ENCODE measurements around the gene C1QTNF12.
A peak's percentile ranks its signal among the peaks of the same experiment; 100 is the strongest.

C1QTNF12 gene

DNA sequence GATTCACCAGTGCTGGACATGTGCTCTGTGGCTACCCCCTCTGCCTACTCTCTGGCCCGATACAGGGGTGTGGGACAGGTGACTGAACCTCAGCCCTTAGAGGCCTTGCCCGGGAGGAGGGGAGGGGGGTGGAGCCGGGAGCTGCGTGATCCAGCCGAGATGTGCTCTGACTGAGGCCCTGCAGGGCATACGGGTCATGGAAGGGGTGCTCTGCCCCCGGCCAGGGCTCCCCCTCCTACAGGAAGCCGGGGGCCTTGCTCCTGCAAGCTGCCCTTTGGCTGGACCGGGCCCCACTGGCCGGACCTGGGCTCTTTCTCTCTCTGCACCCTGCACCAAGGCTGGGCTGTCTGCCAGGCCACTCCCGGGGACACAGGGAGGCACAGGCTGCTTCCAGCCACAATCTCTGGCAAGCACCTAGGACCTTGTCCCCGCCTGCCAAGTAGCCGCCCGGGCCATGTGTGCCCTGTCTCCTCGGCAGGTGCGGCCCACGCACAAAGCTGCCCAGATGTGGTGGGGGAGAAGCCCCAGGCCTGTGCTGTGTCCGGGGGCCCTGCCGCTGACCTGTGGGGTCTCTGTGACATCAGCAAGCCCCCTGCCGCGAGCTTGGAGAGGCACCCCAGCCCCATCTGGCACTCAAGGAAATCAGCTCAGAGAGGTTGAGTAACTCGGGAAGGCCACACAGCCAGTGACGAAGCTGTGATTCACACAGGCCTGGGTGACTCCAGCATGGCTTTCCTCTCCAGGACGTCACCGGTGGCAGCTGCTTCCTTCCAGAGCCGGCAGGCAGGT lies 35.2 kb upstream of the C1QTNF12 start:
- no peak for DNase-seq

DNA sequence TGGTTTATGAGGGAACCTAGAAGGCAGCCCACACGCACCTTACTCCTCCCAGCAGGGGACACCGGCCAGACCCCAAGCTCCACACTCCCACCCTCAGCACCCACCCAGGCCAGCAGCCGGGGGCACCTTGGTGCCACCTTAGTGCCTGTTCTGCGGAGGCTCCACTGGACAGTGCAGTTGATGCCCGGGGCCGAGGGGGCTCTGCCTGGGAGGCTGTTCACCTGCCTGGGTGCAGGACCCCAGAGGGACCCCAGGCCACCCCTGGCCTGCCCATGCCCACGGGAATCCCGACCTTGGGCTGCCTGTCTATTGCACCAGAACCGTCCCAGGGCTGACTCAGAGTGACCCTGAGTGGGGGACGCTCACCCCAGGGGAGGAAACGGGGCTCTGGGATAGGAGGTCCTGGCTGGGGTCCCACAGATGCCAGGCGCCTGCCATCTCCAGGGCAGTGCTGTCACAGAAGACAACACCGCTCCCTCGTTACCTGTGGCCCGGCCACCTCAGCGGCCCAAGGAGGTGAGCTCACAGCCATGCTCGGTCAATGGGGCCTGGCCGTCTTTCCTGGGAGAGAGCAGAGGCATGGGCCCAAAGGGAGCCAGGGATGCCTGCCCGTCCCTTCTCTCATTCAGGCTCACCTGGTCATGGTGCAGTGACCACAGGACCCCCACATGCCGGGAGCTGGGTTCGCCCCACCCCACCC lies 34.4 kb upstream of the C1QTNF12 start:
- DNase-seq: no peak

DNA sequence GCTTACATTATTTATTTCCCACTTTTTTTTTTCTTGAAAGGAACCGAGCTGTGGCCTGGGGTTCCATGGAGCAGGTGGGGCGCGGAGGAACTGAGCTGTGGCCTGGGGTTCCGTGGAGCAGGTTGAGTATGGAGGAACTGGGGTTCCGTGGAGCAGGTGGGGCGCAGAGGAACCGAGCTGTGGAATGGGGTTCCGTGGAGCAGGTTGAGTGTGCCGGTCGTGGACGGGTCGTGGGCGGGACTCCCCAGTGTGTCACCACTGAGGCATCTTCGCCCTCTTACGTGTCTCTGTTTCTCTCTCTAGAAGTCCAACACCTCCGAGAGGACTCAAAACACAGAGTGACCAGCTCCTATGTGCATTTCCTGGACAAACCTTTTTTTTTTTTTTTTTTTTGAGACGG lies 32.5 kb upstream of the C1QTNF12 start:
- DNase-seq: no peak

DNA sequence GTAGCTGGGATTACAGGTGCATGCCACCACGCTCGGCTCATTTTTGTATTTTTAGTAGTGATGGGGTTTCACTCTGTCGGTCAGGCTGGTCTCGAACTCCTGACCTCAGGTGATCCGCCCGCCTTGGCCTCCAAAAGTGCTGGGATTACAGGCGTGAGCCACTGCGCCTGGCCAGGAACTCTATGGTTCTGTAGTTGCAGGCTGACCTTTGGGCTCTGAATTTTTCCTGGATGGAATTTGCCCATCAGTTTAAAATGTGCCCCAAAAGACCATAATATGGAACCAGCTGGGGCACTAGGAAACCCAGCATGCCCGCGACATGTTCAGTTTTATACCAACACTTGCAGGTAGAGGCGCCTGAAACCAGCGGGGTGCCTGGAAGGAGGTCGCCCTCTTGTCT lies 32.1 kb upstream of the C1QTNF12 start:
- DNase-seq: no peak

DNA sequence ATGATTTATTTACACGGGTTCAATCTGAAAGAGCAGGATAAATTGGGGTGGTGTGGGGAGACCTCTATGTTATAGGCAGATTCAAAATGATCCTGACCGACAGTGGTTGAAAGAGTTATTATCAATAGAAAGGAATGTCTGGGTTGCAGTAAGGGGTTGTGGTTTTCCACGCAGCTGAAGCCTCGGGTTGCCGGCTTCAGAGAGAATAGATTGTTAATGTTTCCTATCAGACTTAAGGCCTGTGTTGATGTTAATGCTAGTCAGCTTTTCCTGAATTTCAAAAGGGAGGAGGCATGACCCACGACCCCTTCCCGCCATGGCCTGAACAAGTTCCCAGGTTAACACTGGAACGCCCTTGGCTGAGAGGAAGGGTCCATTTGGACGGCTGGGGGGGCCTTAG lies 29.3 kb upstream of the C1QTNF12 start:
- no peak for DNase-seq

DNA sequence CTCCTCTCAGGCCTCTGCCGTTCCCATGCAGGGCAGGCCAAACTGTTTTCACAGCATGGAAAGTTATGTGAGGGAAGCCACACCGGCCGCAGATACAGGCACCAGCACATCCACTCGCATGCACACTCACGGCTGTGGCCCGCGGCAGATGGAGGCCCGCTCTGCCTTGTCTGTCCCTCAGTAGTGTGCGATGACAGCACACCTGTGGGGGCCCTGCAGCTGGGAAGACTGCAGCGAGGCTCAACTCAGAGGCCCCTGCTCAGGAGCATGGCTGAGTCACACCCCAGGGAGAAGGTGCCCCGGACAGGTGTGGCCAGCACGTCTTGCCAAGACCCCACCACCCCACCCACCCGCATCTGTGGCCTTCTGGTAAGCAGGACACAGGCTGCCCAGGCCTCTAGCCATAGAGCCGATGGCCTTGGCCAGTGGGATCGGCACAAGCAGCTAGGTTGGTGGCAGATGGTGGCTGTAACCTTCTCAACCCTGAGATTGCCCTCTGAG lies 28.5 kb upstream of the C1QTNF12 start:
- no peak for DNase-seq

DNA sequence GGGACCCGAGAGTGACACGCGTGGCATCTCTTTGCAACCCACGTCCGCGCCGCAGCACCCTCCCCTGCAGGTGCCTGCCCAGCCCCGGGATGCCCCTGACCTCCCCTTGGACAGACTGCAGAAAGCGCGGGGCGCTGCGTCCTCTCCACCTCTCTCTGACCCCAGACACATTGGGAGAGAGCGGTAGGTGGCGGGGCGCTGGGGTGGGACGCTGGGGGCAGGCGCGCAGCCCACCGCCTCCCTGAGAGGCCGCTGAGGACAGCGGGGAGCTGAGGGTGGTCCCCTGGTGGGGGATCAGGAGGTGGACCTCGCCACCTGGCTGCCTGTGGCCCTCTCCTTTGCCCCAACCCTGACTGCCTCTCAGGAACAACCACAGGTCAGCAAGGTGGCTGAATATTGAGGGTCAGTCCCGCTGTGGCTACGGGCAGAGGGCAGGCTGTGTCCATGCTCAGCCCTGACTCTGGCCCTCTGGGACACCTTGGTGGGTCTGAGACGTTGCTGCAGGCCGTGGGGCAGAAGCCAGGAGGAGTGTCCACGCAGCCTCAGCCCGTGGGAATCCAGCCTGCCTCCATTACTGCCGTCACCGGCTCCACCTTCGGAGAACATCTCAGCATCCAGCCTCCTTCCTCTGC lies 27.9 kb upstream of the C1QTNF12 start:
- DNase-seq: no peak

DNA sequence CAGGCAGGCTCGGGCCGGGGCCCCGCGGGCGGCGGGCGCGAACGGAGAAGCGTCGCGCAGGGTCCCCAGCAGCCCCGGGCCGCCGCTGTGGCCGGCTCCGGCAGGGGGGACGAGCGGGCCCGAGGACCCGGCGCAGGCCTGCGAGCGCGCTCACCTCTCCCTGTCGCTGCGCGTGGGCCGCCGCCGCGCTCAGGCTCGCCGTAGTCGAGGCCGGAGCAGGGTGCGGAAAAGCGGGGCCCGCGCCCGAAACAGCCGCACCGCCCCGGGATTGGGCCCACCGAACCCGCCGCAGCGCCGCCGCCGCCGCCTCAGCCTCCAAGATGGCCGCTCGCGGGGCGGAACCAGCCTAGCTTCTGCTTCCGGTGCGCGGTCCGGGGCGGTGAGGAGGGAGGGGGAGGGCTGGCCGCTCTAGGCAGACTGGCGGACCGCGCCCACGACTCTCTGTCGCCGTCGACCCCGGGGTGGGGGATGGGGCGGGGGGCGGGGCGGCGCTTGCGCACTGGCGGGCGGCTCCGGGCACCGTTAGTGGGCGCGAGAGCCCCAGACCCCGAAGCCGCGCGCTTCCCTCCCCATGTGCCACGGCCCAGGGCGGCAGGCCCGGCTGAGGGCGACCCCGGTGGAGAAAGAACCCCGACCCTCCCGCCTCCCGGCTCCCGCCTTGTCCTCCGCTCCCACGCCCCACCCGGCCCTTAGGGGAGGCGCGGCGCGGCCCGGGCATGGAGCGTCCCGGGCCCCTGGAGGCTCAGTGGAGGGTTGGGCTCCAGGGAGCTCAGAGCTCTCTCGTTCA lies 27.2 kb upstream of the C1QTNF12 start, which contains the start of gene UBE2J2:
Gene UBE2J2 (minus strand): TSS at position 343 of the 787 bp plus-strand sequence. CDS start 5,862 bp downstream, outside the sequence.
- DNase-seq: peak; percentile 93

DNA sequence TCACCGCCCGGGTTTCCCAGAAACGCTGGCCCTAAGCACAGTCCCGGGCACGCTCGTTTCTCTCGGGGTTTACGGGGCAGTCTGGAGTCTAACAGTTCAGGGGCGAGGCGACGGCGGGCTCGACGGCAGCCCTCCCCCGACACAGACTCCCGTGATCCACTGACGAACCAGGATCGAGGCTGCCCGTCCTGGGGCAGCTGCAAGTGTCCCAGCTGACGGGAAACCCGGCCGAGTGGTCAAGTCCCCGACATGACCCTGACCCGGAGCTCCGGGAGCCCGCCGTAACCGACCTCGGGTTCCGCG lies 26.6 kb upstream of the C1QTNF12 start:
- no peak for DNase-seq

DNA sequence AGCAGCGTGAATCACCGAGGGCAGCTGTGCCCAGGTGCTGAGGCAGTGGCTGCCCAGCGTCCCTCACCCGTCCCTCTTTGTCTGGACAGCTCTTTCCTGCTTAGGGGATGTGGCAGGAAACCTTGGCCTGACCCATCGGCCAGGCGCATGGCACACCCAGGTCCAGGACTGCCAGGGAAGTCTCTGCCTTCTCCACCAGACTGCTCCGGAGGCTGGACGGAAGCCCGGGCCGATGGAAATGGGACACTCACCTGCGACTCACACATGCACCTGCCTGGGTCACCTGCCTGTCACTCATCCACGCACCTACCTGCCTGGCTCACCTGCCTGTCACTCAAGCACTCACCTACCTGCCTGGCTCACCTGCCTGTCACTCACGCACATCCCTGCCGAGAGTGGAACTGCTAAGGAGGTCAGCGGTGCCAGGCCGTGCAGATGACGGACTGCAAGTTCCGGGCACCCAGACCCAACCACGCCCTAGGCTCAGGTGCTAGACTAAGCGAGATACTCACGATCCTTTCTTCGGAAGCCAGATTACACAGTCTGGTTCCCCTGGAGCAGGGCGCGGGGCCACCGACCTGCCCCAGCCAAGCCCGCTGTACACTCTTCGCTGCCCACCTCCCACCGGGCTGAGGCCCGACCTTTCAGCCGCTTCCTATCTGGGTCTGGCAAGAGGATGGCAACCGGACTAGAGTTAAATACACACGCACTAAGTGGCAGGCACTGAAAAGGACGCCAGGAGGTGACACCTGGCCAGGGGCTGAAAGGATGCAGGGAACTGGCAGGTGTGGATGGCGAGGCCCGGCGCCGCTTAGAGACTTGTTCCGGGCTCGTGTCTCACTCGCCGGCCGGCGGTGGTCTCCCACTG lies 26.1 kb upstream of the C1QTNF12 start:
- no peak for DNase-seq

DNA sequence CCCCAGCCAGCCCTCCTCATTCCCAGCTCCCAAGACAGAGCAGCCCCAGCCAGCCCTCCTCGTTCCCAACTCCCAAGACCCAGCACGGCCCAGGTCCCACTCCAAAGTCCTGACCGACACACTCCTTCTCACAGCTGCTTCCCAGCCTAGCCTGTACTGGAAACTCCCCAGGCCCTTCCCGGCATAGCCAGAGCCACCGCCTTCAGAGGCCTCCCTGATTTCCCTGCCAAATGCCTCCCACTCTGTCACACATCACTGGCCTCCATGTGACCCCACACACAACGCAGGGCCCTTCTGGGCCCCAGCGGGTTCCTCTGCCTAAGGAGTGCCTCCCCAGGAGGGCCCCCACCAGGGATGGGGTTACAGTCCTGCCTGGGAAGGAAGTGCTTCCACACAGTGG lies 24.3 kb upstream of the C1QTNF12 start:
- DNase-seq: no peak

DNA sequence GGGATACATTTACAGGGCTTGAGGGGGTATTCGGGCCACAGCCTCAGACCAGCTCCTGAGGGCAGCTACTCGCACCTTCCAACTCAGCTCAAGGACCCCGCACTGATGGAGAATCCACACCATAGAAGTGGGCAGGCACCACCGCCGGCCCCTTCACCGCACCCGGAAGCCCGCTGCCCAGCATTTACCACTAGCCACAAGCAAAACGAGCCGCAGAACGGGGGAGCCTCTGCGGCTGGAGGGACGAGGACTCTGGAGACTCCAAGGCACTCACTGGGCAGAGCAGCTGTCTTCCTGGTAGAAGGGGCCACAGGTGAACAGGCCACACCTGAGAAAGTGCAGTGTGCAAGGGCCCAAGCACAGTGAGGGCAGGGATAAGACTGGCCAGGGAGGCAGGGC lies 21.8 kb upstream of the C1QTNF12 start:
- no peak for DNase-seq

DNA sequence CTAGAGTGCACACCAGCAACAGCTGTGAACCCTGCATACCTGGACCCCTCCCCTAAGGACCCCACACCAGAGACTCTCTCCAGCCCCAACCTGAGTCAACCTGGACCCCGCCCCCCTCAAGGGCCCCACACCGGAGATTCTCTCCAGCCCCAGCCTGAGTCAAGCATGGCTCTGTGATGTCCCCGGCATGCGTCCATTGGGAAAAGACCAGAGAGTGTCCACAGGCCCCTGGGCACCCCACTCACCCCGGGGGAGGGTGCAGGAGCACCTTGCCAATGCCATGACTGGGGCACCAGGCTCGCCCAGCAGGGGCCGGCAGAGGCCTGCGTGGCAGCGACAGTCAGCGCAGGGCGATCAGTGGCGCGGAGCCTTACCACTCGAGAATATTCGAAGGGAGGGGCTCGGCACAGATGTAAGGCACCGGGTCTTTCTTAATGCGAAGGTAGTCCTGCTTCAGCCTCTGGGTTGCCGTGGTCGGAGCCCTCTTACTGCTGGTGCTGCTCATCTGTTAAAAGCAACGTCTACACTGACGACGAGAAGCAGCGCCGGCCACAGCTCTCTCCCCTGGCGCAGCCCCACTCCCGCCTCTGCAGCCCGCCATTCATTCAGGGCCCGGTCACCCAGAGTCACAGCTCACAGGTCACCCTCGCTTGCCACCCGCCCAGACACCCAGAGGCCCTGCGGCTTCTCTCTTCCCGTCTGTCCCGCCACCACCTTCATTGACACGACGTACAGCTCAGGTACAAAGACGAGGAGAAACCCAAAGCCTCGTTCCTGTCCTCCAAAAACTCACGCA lies 21.2 kb upstream of the C1QTNF12 start:
- no peak for DNase-seq

DNA sequence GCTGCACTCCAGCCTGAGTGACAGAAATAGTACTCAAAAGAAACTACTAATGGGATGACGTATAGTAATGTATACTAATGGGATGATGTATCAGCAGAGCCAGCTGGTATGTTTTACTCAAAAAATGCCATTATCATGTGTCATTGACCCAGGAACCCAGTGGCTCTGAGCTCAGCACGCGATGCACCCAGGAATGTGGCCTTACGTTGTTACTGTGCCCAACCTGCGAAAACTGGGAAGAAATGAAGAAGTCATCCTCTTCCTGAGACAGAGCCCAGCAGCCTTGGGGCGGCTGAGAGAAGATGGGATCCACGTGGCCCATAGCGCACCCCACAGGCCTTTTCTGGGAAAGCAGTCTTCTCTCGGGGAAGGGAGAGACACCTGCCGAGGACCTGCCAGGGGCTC lies 18.3 kb upstream of the C1QTNF12 start:
- DNase-seq: no peak

DNA sequence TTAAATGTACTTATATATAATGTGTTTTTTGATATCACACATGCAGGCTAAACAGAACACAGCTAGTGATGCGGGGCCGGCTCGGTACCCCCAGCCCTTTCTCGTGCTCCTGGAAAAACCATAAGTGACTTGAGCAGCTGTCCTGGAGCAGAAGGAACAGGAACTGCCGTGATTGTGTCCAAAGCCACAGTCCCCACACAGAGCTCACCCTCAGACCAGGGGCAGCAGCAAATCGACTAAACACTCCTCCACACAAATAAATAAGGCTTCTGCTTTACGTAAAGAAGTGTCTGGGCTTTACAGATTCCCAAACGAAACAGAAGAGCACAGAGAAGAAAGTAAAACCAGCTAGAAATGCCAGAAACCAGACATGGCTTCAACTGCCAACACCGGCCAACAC lies 17.5 kb upstream of the C1QTNF12 start:
- DNase-seq: no peak

DNA sequence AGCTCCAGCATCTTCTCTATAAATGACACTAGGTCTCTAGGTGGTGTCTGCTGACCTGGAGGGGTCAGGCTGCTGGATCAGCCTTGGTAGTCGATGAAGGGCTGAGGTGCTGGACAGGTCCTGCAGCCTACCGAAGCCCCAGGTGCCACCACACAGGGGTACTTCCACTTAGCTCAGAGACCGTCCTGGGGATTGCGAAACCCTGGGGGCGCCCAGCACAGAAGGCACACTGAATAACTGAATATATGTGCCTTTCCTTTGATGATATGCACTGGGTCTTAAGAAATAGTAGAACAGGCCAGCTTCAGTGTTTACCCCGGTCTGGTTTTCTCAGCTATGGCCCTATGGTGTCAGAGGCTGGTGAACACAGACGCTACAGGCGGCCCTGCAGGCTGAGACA lies 16.2 kb upstream of the C1QTNF12 start:
- no peak for DNase-seq

DNA sequence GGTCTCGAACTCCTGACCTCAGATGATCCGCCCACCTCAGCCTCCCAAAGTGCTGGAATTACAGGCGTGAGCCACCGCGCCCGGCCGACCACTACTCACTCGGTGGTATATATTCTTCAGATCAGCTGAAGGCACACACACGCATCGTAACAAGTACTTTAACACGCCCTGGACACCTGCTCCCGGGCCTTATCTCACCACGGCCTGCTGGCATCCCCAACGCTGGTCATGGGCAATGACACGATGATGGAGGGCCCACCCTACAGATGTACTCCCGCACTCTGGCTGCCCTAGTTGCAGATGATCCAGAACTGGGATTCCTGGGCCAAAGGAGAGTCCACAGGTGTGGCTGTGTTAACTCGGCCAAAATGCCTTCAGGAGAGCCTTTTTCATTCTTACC lies 15.5 kb upstream of the C1QTNF12 start:
- no peak for DNase-seq

DNA sequence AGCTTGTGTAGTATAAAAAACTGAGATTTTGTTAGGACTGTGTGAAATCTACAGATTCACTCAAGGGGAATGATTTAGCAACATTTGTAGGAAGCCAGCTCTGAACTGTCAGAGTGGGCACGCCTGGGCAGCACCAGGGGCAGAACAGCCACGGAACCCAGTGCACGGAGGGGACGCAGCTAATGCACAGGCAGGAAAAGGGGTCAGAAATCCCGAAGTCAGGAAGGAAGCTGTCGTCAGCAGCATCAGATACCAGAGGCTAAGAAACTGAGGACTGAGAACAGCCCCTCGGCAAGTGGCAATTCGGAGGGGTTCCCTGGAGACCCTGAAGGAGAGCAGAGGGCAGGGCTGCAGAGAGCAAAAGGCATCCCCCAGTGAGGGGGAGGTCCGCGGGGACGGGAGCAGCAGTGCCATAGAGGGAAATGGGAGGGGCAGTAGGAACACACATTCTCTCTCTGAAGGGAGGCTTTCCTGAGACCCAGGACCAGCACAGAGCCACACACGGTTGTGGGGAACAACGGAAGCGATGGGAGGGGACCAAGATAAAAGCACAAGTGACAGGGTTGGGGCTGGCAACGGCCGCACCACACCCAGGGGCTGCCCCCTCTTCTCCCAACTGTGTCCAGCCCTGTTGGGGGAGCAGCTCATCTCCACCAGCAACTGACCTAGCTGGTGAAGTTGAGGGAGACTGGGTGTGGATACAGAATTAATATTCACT lies 14.5 kb upstream of the C1QTNF12 start:
- no peak for DNase-seq

DNA sequence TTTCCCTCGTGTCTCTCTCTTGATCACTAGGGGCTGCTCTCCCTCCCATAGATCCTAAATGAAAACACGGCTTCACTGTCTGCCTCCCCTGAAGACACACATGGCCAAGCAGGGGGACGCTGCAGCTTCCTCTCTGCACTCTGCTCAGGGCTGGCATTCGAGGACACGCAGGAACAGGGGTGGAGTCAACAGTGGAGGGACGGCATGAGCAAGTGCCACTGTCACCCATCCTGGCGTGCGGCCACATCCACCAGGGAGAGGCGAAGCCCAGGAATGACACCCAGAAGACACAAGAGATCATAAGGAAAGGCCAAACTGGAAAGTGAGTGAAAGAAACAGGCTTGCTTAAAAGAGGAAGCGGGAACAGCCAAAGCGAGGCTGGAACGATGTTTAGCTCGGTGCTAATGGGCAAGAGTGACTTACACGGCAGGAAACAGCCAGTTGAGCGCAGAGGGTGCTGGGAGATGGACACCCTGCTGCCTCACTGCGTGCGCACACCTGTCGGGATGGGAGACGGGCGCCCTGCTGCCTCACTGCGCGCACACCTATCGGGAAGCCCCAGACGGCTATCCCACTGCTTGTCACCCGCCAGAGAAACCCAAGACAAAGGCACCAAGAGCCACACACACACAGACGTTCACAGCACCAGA lies 13.6 kb upstream of the C1QTNF12 start:
- DNase-seq: no peak

DNA sequence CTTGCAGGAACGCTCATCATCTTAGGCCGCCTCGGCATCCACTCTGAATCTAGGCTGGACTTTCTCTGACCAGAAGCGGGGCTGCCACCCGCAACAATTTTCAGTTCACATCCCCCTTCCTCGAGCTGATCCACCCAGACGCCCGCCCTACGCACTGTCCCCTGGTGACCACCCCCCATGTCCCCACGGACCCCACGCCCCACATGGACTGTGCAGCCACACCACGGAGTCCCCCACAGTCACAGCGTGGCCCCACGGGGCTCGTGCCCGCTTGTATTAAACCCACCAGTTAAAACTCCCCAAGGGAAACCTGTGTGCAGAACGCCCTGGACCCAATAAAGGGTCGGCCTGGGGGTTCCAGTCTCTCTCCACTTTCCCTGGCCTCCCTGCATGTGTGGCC lies 13.0 kb upstream of the C1QTNF12 start:
- DNase-seq: no peak

Data from activated CD4-positive, alpha-beta T cell treated with anti-CD3 and anti-CD28 coated beads, Interleukin-2, amount 50 U/mL, for 16 hours (primary cell).